Fibroblast of lung (primary cell): Measurements from ENCODE around the gene PPP3CB. TPM values are rescaled to one million over a fixed set of nuclear protein-coding genes. Genes with fewer than 3 reads are reported as not detected.
A peak's percentile ranks its signal among the peaks of the same experiment; 100 is the strongest.

Experiments
- DNase-seq, 2 donors: peaks; one replicate each; pipeline versions ENCODE4 v3.0.0 to v3.0.0-alpha.2; 2010; ENCODE audit warnings: low read depth in 2 of 2
- H2AFZ ChIP-seq: 2 replicates; pipeline ENCODE4 v1.5.1; 2012; ENCODE audit warnings: low read length, control low read depth, inconsistent platforms
- H3K27ac ChIP-seq: 2 replicates; pipeline ENCODE4 v1.5.1; 2011; ENCODE audit warnings: low read length, control low read depth; ENCODE audit not compliant: insufficient read depth
- H3K27me3 ChIP-seq: 2 replicates; pipeline ENCODE4 v1.5.1; 2011; ENCODE audit warnings: mild to moderate bottlenecking, low read length; ENCODE audit not compliant: control insufficient read depth, insufficient read depth
- H3K36me3 ChIP-seq: 2 replicates; pipeline ENCODE4 v1.5.1; 2011; ENCODE audit warnings: low read length; ENCODE audit not compliant: control insufficient read depth, insufficient read depth
- H3K4me1 ChIP-seq: 2 replicates; pipeline ENCODE4 v1.5.1; 2011; ENCODE audit warnings: low read length; ENCODE audit not compliant: control insufficient read depth, insufficient read depth; ENCODE audit errors: extremely low read depth
- H3K4me2 ChIP-seq: 2 replicates; pipeline ENCODE4 v1.5.1; 2011; ENCODE audit warnings: low read length, control low read depth; ENCODE audit not compliant: insufficient read depth; ENCODE audit errors: extremely low read depth
- H3K4me3 ChIP-seq, 4 experiments: fragments of 200-600 bp in 1 of 4; sonication (generic) in 1 of 4; replicated peaks in 1 of 4; 2 replicates each; pipeline ENCODE4 v1.5.1; 2011 to 2016; ENCODE audit warnings: low read length in 4 of 4, low read depth in 3 of 4, mild to moderate bottlenecking in 3 of 4, control low read depth in 2 of 4, inconsistent platforms in 1 of 4, mixed read lengths in 1 of 4; ENCODE audit not compliant: insufficient read depth in 1 of 4; ENCODE audit errors: control extremely low read depth in 1 of 4
- H3K79me2 ChIP-seq: 2 replicates; pipeline ENCODE4 v1.5.1; 2012; ENCODE audit warnings: mild to moderate bottlenecking, low read length, inconsistent platforms; ENCODE audit not compliant: control insufficient read depth, insufficient read depth
- H3K9ac ChIP-seq: 2 replicates; pipeline ENCODE4 v1.5.1; 2011; ENCODE audit warnings: mild to moderate bottlenecking, low read length, control low read depth; ENCODE audit not compliant: insufficient read depth
- H3K9me3 ChIP-seq: 2 replicates; pipeline ENCODE4 v1.5.1; 2012; ENCODE audit warnings: low read depth, low read length; ENCODE audit not compliant: control insufficient read depth, insufficient read depth
- H4K20me1 ChIP-seq: 2 replicates; pipeline ENCODE4 v1.5.1; 2011; ENCODE audit warnings: low read length; ENCODE audit not compliant: control insufficient read depth, insufficient read depth; ENCODE audit errors: extremely low read depth
- EZH2 ChIP-seq: IDR thresholded peaks from 2 replicates; pipeline ENCODE4 v1.5.1; 2012; ENCODE audit warnings: low read length, control low read depth, mild to moderate bottlenecking; ENCODE audit errors: missing control alignments
- polyA plus RNA-seq, 2 donors: library from polyadenylated mRNA; depleted of rRNA in 1 of 2; stranded (reverse) in 1 of 2; unstranded in 1 of 2; fragments of >200 nt; gene quantifications; 2 replicates each; pipeline ENCODE4 v1.2.1, GENCODE V29; 2011 to 2012; ENCODE audit warnings: missing spikeins in 1 of 2
- total RNA-seq: library from RNA; depleted of rRNA; stranded (reverse); fragments of >200 nt; gene quantifications from 2 replicates; pipeline ENCODE4 v1.2.1, GENCODE V29; 2014
- TF ChIP-seq, protein P1 (sequence below), 2 donors: IDR thresholded peaks in 1 of 2; conservative IDR thresholded peaks in 1 of 2; 1 replicate in 1 of 2; 2 replicates in 1 of 2; pipeline ENCODE4 v1.5.1; 2011 to 2012; ENCODE audit warnings: low read length in 2 of 2, control low read depth in 1 of 2, inconsistent platforms in 1 of 2, low read depth in 1 of 2, mild to moderate bottlenecking in 1 of 2

Gene PPP3CB
- total and polyA plus RNA-seq, 2 donors (not counting 1 experiment from before 2014, with no cell fraction given): 27.1 to 38.8 TPM

DNA sequence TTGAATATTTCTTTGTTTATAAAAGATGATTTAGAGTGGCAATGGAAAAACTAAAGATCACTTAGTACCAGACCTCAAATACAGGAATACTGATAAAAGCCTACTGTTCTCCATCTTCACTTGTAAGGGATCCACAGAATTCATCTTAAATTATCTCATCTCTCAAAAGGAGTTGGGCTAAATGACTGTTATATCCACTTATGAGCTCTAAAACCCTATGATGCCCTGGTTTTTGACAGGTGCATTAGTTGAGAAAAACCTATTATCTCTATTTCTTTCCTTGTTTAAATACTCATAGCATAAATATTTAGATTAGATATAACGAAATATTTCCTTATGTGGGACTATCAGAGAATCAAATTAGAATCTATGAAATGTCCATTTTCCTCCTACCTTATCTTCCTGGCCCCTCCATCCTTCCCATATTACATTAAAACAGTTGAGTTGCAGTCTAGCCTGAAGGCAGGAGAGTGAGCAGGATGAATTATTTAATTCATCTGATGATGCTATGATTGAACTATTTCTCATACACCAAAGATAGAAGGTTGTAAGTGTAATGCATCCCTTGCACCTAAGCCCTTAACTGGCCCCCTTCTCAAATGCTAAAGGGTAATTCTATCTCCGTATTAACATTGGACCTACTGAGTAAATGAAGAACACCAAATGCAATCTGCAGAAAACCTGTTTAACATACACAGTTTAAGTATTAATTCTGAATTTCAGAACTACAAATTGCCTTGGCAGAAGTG is 29.7 kb downstream of the PPP3CB start:
- H4K20me1 ChIP-seq: no peaks in the 10 kb centered on the region
- H3K9me3 ChIP-seq: no peaks in the 10 kb centered on the region
- no peaks in the 10 kb centered on the region for H3K4me1 ChIP-seq
- peaks cover 6% of the 10 kb centered on the region for H3K36me3 ChIP-seq
- no peak overlapping the region for H3K4me2 ChIP-seq
- H3K79me2 ChIP-seq: no peaks in the 10 kb centered on the region
- H2AFZ ChIP-seq: no peak overlapping the region
- no peak overlapping the region for H3K4me3 ChIP-seq
- no peaks in the 10 kb centered on the region for H3K27me3 ChIP-seq
- H3K9ac ChIP-seq: no peak overlapping the region
- H3K27ac ChIP-seq: no peak overlapping the region
- DNase-seq: no peak
- TF ChIP-seq, protein P1, sequence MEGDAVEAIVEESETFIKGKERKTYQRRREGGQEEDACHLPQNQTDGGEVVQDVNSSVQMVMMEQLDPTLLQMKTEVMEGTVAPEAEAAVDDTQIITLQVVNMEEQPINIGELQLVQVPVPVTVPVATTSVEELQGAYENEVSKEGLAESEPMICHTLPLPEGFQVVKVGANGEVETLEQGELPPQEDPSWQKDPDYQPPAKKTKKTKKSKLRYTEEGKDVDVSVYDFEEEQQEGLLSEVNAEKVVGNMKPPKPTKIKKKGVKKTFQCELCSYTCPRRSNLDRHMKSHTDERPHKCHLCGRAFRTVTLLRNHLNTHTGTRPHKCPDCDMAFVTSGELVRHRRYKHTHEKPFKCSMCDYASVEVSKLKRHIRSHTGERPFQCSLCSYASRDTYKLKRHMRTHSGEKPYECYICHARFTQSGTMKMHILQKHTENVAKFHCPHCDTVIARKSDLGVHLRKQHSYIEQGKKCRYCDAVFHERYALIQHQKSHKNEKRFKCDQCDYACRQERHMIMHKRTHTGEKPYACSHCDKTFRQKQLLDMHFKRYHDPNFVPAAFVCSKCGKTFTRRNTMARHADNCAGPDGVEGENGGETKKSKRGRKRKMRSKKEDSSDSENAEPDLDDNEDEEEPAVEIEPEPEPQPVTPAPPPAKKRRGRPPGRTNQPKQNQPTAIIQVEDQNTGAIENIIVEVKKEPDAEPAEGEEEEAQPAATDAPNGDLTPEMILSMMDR (conservative IDR thresholded peaks at IDR 0.05 in 1 of 2, IDR thresholded peaks at IDR 0.05 in 1 of 2; ENCODE audit: low read depth in 1 of 2, low read length in 2 of 2): no peak
- TF ChIP-seq EZH2: no peak

DNA sequence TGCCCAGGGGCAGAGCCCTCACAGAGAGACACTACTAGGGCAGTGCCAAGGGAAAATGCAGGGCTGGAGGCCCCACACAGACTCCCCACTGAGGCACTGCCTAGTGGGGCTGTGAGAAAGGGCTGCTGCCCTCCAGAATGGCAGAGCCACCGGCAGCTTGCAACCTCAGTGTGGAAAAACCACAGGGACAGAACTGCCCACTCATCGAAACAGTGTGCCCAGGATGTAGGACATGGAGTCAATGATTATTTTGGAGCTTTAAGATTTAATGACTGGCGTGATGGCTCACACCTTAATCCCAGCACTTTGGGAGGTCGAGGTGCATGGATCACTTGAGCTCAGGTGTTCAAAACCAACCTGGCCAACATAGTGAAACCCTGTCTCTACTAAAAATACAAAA is 34.9 kb downstream of the PPP3CB start:
- Histone ChIP-seq H3K4me3 (no peak overlapping the region), H3K27ac (no peak overlapping the region), H3K4me1 (no peaks in the 10 kb centered on the region), H3K4me2 (no peak overlapping the region), H3K9me3 (no peaks in the 10 kb centered on the region), H3K9ac (no peak overlapping the region), H2AFZ (no peak overlapping the region), H4K20me1 (no peaks in the 10 kb centered on the region), H3K27me3 (no peaks in the 10 kb centered on the region), H3K36me3 (peaks cover 3% of the 10 kb centered on the region), H3K79me2 (no peaks in the 10 kb centered on the region)
- TF ChIP-seq EZH2: no peak
- TF ChIP-seq, protein P1 (conservative IDR thresholded peaks at IDR 0.05 in 1 of 2, IDR thresholded peaks at IDR 0.05 in 1 of 2; ENCODE audit: low read depth in 1 of 2, low read length in 2 of 2): no peak
- DNase-seq: no peak

DNA sequence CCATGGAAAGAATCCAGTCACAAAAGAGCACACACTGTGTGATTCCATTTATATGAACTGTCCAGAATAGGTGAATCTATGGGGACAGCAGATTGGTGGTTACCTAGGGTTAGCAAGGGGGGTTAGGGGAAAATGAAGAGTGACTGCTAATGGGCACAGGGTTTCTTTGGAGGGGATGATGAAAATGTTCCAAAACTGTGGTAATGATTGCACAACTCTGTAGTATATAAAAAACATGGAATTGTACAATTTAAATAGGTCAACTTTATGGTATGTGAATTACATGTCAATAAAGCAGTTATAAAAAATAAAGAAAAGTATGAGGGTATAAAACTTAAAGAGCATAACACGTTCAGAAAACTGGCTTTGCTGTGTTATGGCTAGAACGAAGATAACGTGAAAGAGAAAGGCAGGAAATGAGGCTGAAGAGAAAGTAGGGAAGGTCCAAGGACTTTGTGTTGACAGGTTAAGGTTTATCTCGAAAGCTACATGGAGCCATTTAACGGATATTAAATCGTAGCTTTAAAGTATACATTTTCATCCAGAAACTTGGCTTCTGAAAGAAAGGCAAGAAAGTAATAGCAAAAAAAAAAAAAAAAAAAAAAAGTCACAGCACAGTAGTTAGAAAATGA is 36.0 kb downstream of the PPP3CB start:
- no peak for TF ChIP-seq EZH2
- TF ChIP-seq, protein P1 (conservative IDR thresholded peaks at IDR 0.05 in 1 of 2, IDR thresholded peaks at IDR 0.05 in 1 of 2; ENCODE audit: low read depth in 1 of 2, low read length in 2 of 2): no peak
- DNase-seq: peak in 1 of 2 donors; percentile 57
- Histone ChIP-seq H3K4me2 (no peak overlapping the region), H3K4me3 (no peak overlapping the region), H2AFZ (no peak overlapping the region), H3K4me1 (no peaks in the 10 kb centered on the region), H3K9ac (no peak overlapping the region), H3K79me2 (no peaks in the 10 kb centered on the region), H3K9me3 (no peaks in the 10 kb centered on the region), H3K36me3 (peaks cover 1% of the 10 kb centered on the region), H4K20me1 (no peaks in the 10 kb centered on the region), H3K27me3 (no peaks in the 10 kb centered on the region), H3K27ac (no peak overlapping the region)
